Suprapubic skin (tissue), 3 donors: ENCODE measurements around the gene FEV.

Source experiments
- POLR2A ChIP-seq, 2 donors: fragments of 450-650 bp; IDR thresholded peaks; one replicate each; pipeline ENCODE4 v1.6.1; 2017; ENCODE audit warnings: antibody characterized with exemption in 2 of 2, mild to moderate bottlenecking in 2 of 2, moderate library complexity in 2 of 2
- TF ChIP-seq, protein P1 (sequence below), 2 donors: fragments of 200-600 bp in 1 of 2; fragments of 450-650 bp in 1 of 2; sonication (generic) in 1 of 2; IDR thresholded peaks; one replicate each; pipeline ENCODE4 v1.5.1; 2016 to 2019; ENCODE audit warnings: antibody characterized with exemption in 2 of 2, mild to moderate bottlenecking in 1 of 2, moderate library complexity in 1 of 2

DNA sequence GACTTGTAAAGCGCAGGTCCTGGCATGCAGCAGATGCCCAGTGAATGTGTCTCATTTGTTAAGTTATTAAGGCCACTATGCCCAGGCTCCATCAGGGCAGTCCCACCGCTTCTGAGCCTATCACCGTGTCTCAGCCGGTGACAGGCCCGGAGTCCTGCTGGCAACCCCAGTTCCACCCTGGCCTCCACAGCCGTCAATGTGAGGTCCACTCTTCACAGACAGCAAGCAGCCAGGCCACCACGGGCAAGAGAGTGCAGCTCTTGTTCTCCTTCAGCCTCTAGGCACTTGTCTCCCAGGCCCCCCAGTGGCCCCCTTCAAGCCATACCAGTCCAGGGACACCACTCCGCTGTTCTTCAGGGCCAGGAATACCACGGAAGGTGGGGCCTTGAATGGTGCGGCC lies 33.7 kb upstream of the FEV start:
- TF ChIP-seq, protein P1, sequence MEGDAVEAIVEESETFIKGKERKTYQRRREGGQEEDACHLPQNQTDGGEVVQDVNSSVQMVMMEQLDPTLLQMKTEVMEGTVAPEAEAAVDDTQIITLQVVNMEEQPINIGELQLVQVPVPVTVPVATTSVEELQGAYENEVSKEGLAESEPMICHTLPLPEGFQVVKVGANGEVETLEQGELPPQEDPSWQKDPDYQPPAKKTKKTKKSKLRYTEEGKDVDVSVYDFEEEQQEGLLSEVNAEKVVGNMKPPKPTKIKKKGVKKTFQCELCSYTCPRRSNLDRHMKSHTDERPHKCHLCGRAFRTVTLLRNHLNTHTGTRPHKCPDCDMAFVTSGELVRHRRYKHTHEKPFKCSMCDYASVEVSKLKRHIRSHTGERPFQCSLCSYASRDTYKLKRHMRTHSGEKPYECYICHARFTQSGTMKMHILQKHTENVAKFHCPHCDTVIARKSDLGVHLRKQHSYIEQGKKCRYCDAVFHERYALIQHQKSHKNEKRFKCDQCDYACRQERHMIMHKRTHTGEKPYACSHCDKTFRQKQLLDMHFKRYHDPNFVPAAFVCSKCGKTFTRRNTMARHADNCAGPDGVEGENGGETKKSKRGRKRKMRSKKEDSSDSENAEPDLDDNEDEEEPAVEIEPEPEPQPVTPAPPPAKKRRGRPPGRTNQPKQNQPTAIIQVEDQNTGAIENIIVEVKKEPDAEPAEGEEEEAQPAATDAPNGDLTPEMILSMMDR (IDR thresholded peaks at IDR 0.05) = no peak
- TF ChIP-seq POLR2A (IDR thresholded peaks at IDR 0.05) = no peak
